H1 (cell line): Measurements from ENCODE around the gene CTPS1. TPM values are rescaled to one million over a fixed set of nuclear protein-coding genes. Genes with fewer than 3 reads are reported as not detected.

Source experiments
- SUZ12 ChIP-seq: fragments of 200-600 bp; sonication (generic); IDR thresholded peaks from 2 replicates; pipeline ENCODE4 v1.6.1; 2012; ENCODE audit warnings: mild to moderate bottlenecking, inconsistent platforms, low read length, moderate library complexity, mixed read lengths
- polyA plus RNA-seq, 7 experiments: library from polyadenylated mRNA; depleted of rRNA in 3 of 7; stranded (reverse) in 5 of 7; unstranded in 2 of 7; fragments of >200 nt in 5 of 7; fragments of 200-250 nt in 2 of 7; gene quantifications; 1 replicate in 5 of 7; 2 replicates in 1 of 7; 4 replicates in 1 of 7; pipeline versions ENCODE4 v1.2.1 to v1.2.3, GENCODE V29; 2011 to 2013; ENCODE audit warnings: missing spikeins in 2 of 7, mixed read lengths in 2 of 7
- total RNA-seq: library from RNA; stranded (reverse); fragmentation: NEBNext Ultra II Directional; extraction: Animal tissue kit (Norgen Biotek cat#: 25700); gene quantifications from 2 replicates; pipeline ENCODE4 v1.2.1, GENCODE V29; 2021
- TF ChIP-seq, protein P1 (sequence below): fragments of 300-600 bp; sonication (generic); IDR thresholded peaks from 2 replicates; pipeline ENCODE4 v1.7.1; 2012; ENCODE audit warnings: low read length, moderate library complexity, mild to moderate bottlenecking, inconsistent platforms; ENCODE audit not compliant: insufficient replicate concordance

CTPS1 gene
- total and polyA plus RNA-seq, 2 of the 8 experiments (the other 6 are each of a cell fraction or from before 2014, with no cell fraction given), result 35.5 to 103 TPM

DNA sequence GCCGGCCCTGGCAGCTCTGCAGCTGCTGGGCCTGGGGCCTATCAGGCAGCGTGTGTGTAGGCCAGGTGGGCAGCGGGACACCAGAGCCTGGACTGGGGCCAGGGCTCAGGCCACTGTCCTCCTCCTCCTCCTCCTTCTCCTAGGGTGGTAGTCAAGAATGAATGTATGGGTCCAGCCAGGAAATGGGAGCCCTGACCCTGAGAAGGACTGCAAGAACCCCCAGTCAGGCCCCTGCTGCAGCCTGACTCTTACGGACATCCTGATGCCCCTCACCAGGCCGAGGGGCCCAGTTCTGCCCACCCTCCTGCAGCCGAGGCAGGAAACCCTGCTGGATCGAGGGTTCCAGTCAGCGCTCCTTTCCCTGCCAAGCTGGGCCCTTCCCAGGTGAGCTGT is 38.5 kb downstream of the CTPS1 start (continued):
- TF ChIP-seq, protein P1, sequence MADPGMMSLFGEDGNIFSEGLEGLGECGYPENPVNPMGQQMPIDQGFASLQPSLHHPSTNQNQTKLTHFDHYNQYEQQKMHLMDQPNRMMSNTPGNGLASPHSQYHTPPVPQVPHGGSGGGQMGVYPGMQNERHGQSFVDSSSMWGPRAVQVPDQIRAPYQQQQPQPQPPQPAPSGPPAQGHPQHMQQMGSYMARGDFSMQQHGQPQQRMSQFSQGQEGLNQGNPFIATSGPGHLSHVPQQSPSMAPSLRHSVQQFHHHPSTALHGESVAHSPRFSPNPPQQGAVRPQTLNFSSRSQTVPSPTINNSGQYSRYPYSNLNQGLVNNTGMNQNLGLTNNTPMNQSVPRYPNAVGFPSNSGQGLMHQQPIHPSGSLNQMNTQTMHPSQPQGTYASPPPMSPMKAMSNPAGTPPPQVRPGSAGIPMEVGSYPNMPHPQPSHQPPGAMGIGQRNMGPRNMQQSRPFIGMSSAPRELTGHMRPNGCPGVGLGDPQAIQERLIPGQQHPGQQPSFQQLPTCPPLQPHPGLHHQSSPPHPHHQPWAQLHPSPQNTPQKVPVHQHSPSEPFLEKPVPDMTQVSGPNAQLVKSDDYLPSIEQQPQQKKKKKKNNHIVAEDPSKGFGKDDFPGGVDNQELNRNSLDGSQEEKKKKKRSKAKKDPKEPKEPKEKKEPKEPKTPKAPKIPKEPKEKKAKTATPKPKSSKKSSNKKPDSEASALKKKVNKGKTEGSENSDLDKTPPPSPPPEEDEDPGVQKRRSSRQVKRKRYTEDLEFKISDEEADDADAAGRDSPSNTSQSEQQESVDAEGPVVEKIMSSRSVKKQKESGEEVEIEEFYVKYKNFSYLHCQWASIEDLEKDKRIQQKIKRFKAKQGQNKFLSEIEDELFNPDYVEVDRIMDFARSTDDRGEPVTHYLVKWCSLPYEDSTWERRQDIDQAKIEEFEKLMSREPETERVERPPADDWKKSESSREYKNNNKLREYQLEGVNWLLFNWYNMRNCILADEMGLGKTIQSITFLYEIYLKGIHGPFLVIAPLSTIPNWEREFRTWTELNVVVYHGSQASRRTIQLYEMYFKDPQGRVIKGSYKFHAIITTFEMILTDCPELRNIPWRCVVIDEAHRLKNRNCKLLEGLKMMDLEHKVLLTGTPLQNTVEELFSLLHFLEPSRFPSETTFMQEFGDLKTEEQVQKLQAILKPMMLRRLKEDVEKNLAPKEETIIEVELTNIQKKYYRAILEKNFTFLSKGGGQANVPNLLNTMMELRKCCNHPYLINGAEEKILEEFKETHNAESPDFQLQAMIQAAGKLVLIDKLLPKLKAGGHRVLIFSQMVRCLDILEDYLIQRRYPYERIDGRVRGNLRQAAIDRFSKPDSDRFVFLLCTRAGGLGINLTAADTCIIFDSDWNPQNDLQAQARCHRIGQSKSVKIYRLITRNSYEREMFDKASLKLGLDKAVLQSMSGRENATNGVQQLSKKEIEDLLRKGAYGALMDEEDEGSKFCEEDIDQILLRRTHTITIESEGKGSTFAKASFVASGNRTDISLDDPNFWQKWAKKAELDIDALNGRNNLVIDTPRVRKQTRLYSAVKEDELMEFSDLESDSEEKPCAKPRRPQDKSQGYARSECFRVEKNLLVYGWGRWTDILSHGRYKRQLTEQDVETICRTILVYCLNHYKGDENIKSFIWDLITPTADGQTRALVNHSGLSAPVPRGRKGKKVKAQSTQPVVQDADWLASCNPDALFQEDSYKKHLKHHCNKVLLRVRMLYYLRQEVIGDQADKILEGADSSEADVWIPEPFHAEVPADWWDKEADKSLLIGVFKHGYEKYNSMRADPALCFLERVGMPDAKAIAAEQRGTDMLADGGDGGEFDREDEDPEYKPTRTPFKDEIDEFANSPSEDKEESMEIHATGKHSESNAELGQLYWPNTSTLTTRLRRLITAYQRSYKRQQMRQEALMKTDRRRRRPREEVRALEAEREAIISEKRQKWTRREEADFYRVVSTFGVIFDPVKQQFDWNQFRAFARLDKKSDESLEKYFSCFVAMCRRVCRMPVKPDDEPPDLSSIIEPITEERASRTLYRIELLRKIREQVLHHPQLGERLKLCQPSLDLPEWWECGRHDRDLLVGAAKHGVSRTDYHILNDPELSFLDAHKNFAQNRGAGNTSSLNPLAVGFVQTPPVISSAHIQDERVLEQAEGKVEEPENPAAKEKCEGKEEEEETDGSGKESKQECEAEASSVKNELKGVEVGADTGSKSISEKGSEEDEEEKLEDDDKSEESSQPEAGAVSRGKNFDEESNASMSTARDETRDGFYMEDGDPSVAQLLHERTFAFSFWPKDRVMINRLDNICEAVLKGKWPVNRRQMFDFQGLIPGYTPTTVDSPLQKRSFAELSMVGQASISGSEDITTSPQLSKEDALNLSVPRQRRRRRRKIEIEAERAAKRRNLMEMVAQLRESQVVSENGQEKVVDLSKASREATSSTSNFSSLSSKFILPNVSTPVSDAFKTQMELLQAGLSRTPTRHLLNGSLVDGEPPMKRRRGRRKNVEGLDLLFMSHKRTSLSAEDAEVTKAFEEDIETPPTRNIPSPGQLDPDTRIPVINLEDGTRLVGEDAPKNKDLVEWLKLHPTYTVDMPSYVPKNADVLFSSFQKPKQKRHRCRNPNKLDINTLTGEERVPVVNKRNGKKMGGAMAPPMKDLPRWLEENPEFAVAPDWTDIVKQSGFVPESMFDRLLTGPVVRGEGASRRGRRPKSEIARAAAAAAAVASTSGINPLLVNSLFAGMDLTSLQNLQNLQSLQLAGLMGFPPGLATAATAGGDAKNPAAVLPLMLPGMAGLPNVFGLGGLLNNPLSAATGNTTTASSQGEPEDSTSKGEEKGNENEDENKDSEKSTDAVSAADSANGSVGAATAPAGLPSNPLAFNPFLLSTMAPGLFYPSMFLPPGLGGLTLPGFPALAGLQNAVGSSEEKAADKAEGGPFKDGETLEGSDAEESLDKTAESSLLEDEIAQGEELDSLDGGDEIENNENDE, result no peak
- no peak for TF ChIP-seq SUZ12
- TF ChIP-seq, all 59 proteins: peak for 1
